HepG2 (cell line): ENCODE measurements around the gene TP53AIP1. TPM values are rescaled to one million over a fixed set of nuclear protein-coding genes. Genes with fewer than 3 reads are reported as not detected.

Experiments
- ATAC-seq: fragments of 200-7000 bp; cut with Tn5 transposase; 3 replicates; pipeline ENCODE4 v1.9.1; 2020; ENCODE audit warnings: mild to moderate bottlenecking, moderate library complexity
- BruUV-seq: library from RNA; stranded (reverse); fragments of 400-500 nt; replicated peaks from 2 replicates; lab custom pipeline; 2021; lab: Mats Ljungman, UMichigan
- CTCF ChIA-PET: fragments of 300-600 bp; formaldehyde crosslinking; extraction: SDS; loops from one replicate; lab custom pipeline; 2021; ENCODE audit warnings: low total read pairs, inconsistent platforms, low intra/inter-chr PET ratio; lab: Yijun Ruan, JAX
- POLR2A ChIA-PET: fragments of 350-600 bp; sonication (Branson Sonifier 250); formaldehyde crosslinking; loops from one replicate; lab custom pipeline; 2020; ENCODE audit warnings: antibody characterized with exemption, inconsistent platforms; lab: Yijun Ruan, JAX
- DNase-seq: peaks from one replicate; pipeline ENCODE4 v3.0.0-alpha.2; 2015; ENCODE audit warnings: low spot score
- FAIRE-seq: peaks from 3 replicates; lab custom pipeline; 2011; peaks lifted over from hg19 to GRCh38; lab: Jason Lieb, UNC
- H2AFZ ChIP-seq: one replicate; pipeline ENCODE4 v1.6.1; 2011; ENCODE audit warnings: low read length, inconsistent platforms
- H3K27ac ChIP-seq: fragments of 300-600 bp; 3 replicates; pipeline ENCODE4 v1.8.0; 2011; ENCODE audit warnings: mixed run types, mild to moderate bottlenecking, mixed read lengths, low read length, inconsistent platforms; ENCODE audit not compliant: insufficient read depth; ENCODE audit errors: extremely low read length
- H3K27me3 ChIP-seq, 2 experiments: fragments of 200-600 bp in 1 of 2; 2 replicates in 1 of 2; 3 replicates in 1 of 2; pipeline versions ENCODE4 v1.6.0 to v1.8.0; 2011; ENCODE audit warnings: low read length in 2 of 2, mild to moderate bottlenecking in 2 of 2, moderate library complexity in 2 of 2, inconsistent platforms in 1 of 2; ENCODE audit not compliant: insufficient read depth in 2 of 2, control insufficient read depth in 1 of 2
- H3K36me3 ChIP-seq, 2 experiments: fragments of 200-600 bp in 1 of 2; replicated peaks in 1 of 2; 2 replicates in 1 of 2; 3 replicates in 1 of 2; pipeline versions ENCODE4 v1.5.1 to v1.8.0; 2011; ENCODE audit warnings: low read length in 2 of 2, inconsistent platforms in 1 of 2; ENCODE audit not compliant: insufficient read depth in 2 of 2, control insufficient read depth in 1 of 2
- H3K4me1 ChIP-seq: 2 replicates; pipeline ENCODE4 v1.5.1; 2012; ENCODE audit warnings: low read length, inconsistent platforms; ENCODE audit not compliant: insufficient read depth
- H3K4me2 ChIP-seq: 2 replicates; pipeline ENCODE4 v1.6.0; 2011; ENCODE audit warnings: low read depth, low read length, inconsistent platforms
- H3K4me3 ChIP-seq, 3 experiments: fragments of 200-600 bp in 1 of 3; sonication (generic), shearing (Covaris generic) in 1 of 3; replicated peaks in 1 of 3; 2 replicates each; pipeline ENCODE4 v1.5.1; 2011 to 2016; ENCODE audit warnings: low read length in 3 of 3, inconsistent platforms in 2 of 3, low read depth in 2 of 3, mild to moderate bottlenecking in 2 of 3, control low read depth in 1 of 3, mixed read lengths in 1 of 3; ENCODE audit not compliant: insufficient read depth in 1 of 3
- H3K79me2 ChIP-seq: one replicate; pipeline ENCODE4 v1.6.1; 2011; ENCODE audit warnings: low read length, inconsistent platforms; ENCODE audit not compliant: insufficient read depth
- H3K9ac ChIP-seq: 2 replicates; pipeline ENCODE4 v1.6.0; 2011; ENCODE audit warnings: mild to moderate bottlenecking, low read depth, low read length, inconsistent platforms; ENCODE audit not compliant: insufficient read depth
- H3K9me3 ChIP-seq: 2 replicates; pipeline ENCODE4 v1.5.1; 2012; ENCODE audit warnings: mild to moderate bottlenecking, low read length
- H4K20me1 ChIP-seq: 2 replicates; pipeline ENCODE4 v1.6.0; 2011; ENCODE audit warnings: inconsistent platforms, mild to moderate bottlenecking, low read length, moderate library complexity; ENCODE audit not compliant: insufficient read depth
- CBX2 ChIP-seq, 2 experiments: fragments of 200-600 bp in 1 of 2; sonication (generic); formaldehyde crosslinking in 1 of 2; IDR thresholded peaks; 2 replicates each; pipeline versions ENCODE4 v1.7.0 to v1.8.1; 2018 to 2022; ENCODE audit warnings: low read depth in 2 of 2, low read length in 1 of 2, mild to moderate bottlenecking in 1 of 2, missing genetic modification reagents in 1 of 2
- HOXA3 ChIP-seq: sonication (generic); formaldehyde crosslinking; IDR thresholded peaks from 2 replicates; pipeline ENCODE4 v1.5.0; 2020; ENCODE audit warnings: missing genetic modification reagents
- NR2F2 ChIP-seq: IDR thresholded peaks from 2 replicates; pipeline ENCODE4 v1.6.1; 2012; ENCODE audit warnings: low read depth, inconsistent platforms, borderline replicate concordance
- PHF8 ChIP-seq: sonication (generic); formaldehyde crosslinking; IDR thresholded peaks from 2 replicates; pipeline ENCODE4 v1.5.0; 2020; ENCODE audit warnings: missing genetic modification reagents
- SUZ12 ChIP-seq: fragments of 150-350 bp; IDR thresholded peaks from 2 replicates; pipeline ENCODE4 v1.6.1; 2014; ENCODE audit warnings: low read depth, low read length
- ZBTB14 ChIP-seq: sonication (generic); formaldehyde crosslinking; IDR thresholded peaks from 2 replicates; pipeline ENCODE4 v1.4.0; 2020; ENCODE audit warnings: missing genetic modification reagents
- ZNF652 ChIP-seq: IDR thresholded peaks from 2 replicates; pipeline ENCODE4 v1.6.1; 2016; ENCODE audit warnings: low read depth, borderline replicate concordance
- ZSCAN21 ChIP-seq: sonication (generic); formaldehyde crosslinking; IDR thresholded peaks from 2 replicates; pipeline ENCODE4 v1.8.0; 2022; ENCODE audit warnings: mild to moderate bottlenecking, missing genetic modification reagents, moderate library complexity, borderline replicate concordance
- WGBS: methylation state at CpG from one replicate; pipeline ENCODE4 v1.1.6; 2017; ENCODE audit warnings: low lambda C conversion rate; 5-methylcytosine and 5-hydroxymethylcytosine counted together
- in situ Hi-C: cut with HindIII; loops from 2 replicates; pipeline ENCODE4 v1.10.0; 2017; ENCODE audit warnings: low pct_unique_long_range_greater_than_20kb; ENCODE audit not compliant: extremely low pct_ligation_motif_present
- intact Hi-C: fragments of 100-400 bp; cut with micrococcal nuclease; formaldehyde crosslinking; loops from one replicate; pipeline ENCODE4 v1.10.0; 2022; ENCODE audit not compliant: unreplicated experiment
- polyA plus RNA-seq, 8 experiments: library from polyadenylated mRNA; depleted of rRNA in 3 of 8; stranded (reverse) in 7 of 8; unstranded in 1 of 8; fragments of >200 nt; fragmentation: Illumina TruSeq in 4 of 8; extraction: Trizol in 4 of 8; gene quantifications; 2 replicates each; pipeline versions ENCODE4 v1.2.1 to v1.2.3, GENCODE V29; 2011 to 2016; ENCODE audit warnings: low read depth in 4 of 8, missing spikeins in 1 of 8, mixed read lengths in 1 of 8; ENCODE audit not compliant: insufficient read depth in 1 of 8
- total RNA-seq, 5 experiments: library from RNA; depleted of rRNA; stranded (reverse); fragments of >200 nt; fragmentation: Illumina TruSeq; extraction: Trizol; gene quantifications; 2 replicates each; pipeline ENCODE4 v1.2.3, GENCODE V29; 2016; ENCODE audit warnings: low read depth in 1 of 5
- TF ChIP-seq, protein P1 (sequence below): fragments of 450-650 bp; IDR thresholded peaks from 2 replicates; pipeline ENCODE4 v1.6.1; 2017
- TF ChIP-seq, protein P2 (sequence below): sonication (generic); formaldehyde crosslinking; IDR thresholded peaks from 2 replicates; pipeline ENCODE4 v1.5.1; 2020; ENCODE audit warnings: mild to moderate bottlenecking, missing genetic modification reagents, borderline replicate concordance

TP53AIP1 gene
- total and polyA plus RNA-seq, 2 of the 13 experiments (the other 11 are each of a cell fraction or from before 2014, with no cell fraction given): 0.11 TPM; not detected in 1

- 43% methylated on average over 3 of the region's 10 CpGs for WGBS
- Histone ChIP-seq H3K79me2 (no peaks in the 10 kb centered on the region), H3K27me3 (peaks cover 7 to 37% of the 10 kb centered on the region in 2 experiments; a peak in 3 of 5 replicates), H3K4me1 (no peaks in the 10 kb centered on the region), H2AFZ (no peak overlapping the region), H3K27ac (no peak overlapping the region), H3K36me3 (no peaks in the 10 kb centered on the region), H3K4me2 (no peak overlapping the region), H3K9ac (no peak overlapping the region), H4K20me1 (no peaks in the 10 kb centered on the region), H3K4me3 (no peak overlapping the region), H3K9me3 (no peaks in the 10 kb centered on the region)
- DNase-seq: no peak
- POLR2A ChIA-PET: no interaction called here
- no TSS peak for BruUV-seq
- no peak for FAIRE-seq
- intact Hi-C loops: no loop called here
- TF ChIP-seq CBX2 (IDR thresholded peaks at IDR 0.05; ENCODE audit: low read depth, low read length) (no peak), CBX2 (CRISPR knock-in tag; IDR thresholded peaks at IDR 0.05; ENCODE audit: low read depth) (no peak), SUZ12 (no peak), ZBTB14 (CRISPR knock-in tag) (no peak)
- no peak for ATAC-seq
- in situ Hi-C loops: no loop called here
- CTCF ChIA-PET: no interaction called here
Observed at GRCh38 chr11:128934926-128935325, 7.7 kb downstream of the TP53AIP1 start.

- CTCF ChIA-PET: no interaction called here
- in situ Hi-C loops: no loop called here
- POLR2A ChIA-PET: no interaction called here
Observed at GRCh38 chr11:128934351-128934750, 8.3 kb downstream of the TP53AIP1 start.

More at GRCh38 chr11:128934351-128934750, 8.3 kb downstream of the TP53AIP1 start:
- Histone ChIP-seq H3K27me3 (peaks cover 7 to 37% of the 10 kb centered on the region in 2 experiments; a peak in 3 of 5 replicates), H3K27ac (no peak overlapping the region), H3K9ac (no peak overlapping the region), H3K4me1 (no peaks in the 10 kb centered on the region), H3K4me3 (no peak overlapping the region), H3K4me2 (no peak overlapping the region), H2AFZ (no peak overlapping the region), H3K9me3 (no peaks in the 10 kb centered on the region), H4K20me1 (no peaks in the 10 kb centered on the region), H3K79me2 (no peaks in the 10 kb centered on the region), H3K36me3 (no peaks in the 10 kb centered on the region)
- no TSS peak for BruUV-seq
- ATAC-seq (no peak), DNase-seq (no peak), FAIRE-seq (no peak)
- TF ChIP-seq, protein P1, sequence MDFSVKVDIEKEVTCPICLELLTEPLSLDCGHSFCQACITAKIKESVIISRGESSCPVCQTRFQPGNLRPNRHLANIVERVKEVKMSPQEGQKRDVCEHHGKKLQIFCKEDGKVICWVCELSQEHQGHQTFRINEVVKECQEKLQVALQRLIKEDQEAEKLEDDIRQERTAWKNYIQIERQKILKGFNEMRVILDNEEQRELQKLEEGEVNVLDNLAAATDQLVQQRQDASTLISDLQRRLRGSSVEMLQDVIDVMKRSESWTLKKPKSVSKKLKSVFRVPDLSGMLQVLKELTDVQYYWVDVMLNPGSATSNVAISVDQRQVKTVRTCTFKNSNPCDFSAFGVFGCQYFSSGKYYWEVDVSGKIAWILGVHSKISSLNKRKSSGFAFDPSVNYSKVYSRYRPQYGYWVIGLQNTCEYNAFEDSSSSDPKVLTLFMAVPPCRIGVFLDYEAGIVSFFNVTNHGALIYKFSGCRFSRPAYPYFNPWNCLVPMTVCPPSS: no peak
- TF ChIP-seq ZSCAN21 (CRISPR knock-in tag) (no peak), HOXA3 (no peak), ZNF652 (CRISPR knock-in tag) (no peak), PHF8 (CRISPR knock-in tag) (no peak), NR2F2 (no peak)
- TF ChIP-seq, protein P2, sequence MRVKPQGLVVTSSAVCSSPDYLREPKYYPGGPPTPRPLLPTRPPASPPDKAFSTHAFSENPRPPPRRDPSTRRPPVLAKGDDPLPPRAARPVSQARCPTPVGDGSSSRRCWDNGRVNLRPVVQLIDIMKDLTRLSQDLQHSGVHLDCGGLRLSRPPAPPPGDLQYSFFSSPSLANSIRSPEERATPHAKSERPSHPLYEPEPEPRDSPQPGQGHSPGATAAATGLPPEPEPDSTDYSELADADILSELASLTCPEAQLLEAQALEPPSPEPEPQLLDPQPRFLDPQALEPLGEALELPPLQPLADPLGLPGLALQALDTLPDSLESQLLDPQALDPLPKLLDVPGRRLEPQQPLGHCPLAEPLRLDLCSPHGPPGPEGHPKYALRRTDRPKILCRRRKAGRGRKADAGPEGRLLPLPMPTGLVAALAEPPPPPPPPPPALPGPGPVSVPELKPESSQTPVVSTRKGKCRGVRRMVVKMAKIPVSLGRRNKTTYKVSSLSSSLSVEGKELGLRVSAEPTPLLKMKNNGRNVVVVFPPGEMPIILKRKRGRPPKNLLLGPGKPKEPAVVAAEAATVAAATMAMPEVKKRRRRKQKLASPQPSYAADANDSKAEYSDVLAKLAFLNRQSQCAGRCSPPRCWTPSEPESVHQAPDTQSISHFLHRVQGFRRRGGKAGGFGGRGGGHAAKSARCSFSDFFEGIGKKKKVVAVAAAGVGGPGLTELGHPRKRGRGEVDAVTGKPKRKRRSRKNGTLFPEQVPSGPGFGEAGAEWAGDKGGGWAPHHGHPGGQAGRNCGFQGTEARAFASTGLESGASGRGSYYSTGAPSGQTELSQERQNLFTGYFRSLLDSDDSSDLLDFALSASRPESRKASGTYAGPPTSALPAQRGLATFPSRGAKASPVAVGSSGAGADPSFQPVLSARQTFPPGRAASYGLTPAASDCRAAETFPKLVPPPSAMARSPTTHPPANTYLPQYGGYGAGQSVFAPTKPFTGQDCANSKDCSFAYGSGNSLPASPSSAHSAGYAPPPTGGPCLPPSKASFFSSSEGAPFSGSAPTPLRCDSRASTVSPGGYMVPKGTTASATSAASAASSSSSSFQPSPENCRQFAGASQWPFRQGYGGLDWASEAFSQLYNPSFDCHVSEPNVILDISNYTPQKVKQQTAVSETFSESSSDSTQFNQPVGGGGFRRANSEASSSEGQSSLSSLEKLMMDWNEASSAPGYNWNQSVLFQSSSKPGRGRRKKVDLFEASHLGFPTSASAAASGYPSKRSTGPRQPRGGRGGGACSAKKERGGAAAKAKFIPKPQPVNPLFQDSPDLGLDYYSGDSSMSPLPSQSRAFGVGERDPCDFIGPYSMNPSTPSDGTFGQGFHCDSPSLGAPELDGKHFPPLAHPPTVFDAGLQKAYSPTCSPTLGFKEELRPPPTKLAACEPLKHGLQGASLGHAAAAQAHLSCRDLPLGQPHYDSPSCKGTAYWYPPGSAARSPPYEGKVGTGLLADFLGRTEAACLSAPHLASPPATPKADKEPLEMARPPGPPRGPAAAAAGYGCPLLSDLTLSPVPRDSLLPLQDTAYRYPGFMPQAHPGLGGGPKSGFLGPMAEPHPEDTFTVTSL (CRISPR knock-in tag): no peak
- intact Hi-C loops: no loop called here
- 32% methylated on average over 6 of the region's 7 CpGs for WGBS
